GM11168 (cell line): ENCODE data around the gene CPXM2.

Experiments used
- in situ Hi-C: fragments of 300-500 bp; cut with MboI; formaldehyde crosslinking; loops from one replicate; pipeline ENCODE4 v1.12.0; 2022; ENCODE audit warnings: low sequenced_read_pairs; ENCODE audit not compliant: unreplicated experiment

CPXM2 gene

DNA sequence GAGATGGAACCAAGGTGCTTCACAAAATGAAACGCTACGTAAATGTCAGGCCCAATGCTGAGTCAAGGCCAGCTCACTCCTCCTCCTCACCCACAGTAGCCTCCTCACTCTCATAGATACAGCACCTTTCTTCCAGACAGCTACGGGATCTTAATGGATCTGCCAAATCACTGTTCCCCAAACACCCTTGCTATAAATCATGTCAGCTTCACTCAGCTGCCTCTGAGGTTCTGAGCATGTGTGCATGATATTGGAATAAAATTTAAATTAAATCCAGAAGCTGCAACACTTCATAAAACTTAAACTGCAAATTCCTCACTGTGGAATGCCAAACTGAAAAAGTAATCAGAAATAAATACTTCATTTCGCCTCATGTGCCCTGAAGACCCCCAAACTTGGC is 14.7 kb upstream of the CPXM2 start:
- in situ Hi-C loops, result no loop called here

DNA sequence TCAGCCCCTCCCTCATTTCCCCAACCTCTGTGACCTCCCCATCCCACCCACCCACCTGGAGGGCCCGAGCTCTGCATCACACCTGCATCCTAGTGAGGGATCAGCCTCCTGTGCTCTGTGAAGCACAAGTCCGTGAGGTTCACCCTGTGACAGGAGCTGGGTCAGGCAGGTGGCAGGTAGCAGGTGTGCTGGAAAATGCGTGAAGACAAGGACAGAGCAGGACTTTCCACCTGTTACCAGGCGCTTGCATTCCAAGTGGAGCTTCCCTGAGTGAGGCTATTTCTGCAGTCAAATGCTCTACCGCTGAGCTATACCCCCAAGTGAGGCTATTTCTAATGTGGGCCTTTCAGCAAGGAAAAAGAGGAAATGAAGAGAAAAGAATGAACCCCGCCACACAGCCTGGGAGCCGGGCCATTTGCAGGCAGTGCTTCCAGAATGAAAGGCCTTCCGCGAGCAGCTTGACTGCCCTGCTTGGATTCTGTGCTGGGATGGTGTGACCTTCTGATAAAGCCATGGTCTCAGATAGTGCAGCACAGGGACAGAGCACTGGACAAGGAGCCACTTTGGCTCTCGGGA is 13.3 kb upstream of the CPXM2 start:
- in situ Hi-C loops, result no loop called here

DNA sequence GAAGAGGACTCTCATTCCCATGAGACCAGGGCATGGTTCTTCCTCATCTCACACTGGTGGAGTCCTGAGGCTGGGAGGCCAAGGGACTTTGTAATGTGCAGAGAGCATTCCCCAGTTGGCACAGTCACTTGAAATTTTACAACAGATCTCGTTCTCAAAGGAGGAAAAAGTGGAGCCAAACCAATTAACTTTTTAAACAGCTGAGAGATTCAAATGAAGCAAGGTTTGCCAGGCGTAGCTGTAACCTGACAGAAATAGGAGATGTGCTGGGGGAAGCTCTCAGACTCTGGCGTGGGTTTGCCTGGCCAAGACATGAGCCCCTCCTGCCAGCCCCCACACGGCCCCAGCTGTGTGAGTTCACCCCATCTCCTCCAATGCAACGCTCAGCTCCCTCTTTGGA is 12.0 kb upstream of the CPXM2 start:
- in situ Hi-C loops, result no loop called here

DNA sequence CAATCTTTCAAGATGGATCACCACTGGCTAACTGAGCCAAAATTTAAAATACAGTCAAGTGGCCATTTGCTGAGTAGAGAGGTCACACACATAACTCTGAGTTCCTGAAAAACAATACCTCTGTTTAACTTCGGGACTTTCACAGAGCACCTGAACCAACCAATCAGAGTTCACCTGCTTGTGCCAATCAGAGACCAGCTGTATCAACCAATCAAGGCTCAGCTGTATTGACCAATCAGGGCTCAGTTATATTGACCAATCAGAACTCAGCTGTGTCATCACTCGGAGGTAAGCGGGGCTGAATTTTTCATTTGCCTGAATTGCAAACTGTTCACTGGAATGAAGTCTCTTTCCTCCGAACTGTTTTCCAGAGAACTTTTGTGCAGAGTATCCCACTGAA is 10.0 kb upstream of the CPXM2 start:
- in situ Hi-C loops, result no loop called here

DNA sequence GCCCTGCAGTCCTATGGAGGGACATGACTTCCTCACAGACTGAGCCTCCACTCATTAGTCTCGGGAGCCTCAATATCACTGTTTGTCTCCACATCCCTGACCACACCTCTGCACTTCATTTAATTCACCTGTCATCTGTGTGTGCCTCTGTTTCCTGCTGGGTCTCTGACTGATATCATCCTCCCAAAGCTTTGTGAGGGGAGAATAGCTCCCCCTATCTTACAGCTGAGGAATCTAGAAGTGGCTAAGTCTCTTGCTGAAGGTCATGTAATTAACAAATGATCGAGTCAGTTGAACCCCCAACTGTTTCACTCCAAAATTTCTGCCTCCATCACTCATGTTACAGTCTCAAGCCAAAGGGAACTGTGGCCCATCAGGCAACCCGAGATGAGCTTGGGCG is 5.5 kb upstream of the CPXM2 start:
- in situ Hi-C loops, result no loop called here

DNA sequence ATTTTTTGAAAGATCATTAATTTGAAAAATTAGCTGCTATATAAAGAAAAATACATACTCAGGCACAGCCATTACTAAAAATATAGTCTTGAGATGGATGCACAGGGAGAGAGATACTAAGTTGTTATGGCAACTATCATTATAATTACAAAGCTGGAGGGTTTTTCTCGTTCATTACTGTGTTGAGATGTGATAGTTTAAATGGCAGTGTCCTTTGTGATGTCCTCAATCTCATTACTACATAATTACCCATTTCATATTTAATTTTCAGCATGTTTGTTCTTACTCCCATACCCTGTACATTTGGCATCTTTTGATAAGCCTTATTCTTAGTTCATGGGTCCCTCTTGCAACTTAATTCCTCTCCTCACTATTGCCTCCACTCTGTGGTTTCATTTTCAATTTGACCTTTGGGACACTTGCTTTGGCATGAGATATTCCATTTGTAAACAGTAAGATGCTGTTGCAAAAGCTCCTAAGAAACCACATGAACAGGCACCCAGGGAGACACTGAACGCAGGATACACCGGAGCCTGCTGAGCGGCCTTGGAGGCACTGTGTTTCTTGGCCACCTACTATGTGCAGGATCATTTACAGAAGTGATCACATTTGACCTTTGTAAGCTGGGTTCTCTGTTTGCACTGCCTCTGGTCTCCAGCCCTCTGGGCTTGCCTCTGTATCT is 4.8 kb upstream of the CPXM2 start:
- in situ Hi-C loops, result no loop called here

DNA sequence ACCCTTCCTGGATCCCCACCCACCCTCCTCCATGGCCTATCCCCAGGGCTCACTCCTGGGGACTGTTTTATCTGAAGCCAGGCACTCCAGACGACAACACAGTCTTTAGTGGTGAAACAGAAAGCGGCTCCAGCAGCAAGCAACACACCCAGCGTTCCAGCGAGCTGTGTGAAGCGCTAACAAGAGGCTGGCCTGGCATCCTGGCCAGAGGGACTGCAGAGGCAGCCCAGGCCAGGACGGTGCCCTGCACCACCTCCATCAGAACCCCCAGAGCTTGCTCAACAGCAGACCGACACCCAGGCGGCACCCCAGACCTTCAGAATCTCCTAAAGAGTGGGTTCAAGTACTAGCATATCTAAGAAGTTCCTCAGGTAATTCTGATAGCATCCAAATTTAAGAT is 2.0 kb upstream of the CPXM2 start:
- in situ Hi-C loops, result no loop called here

DNA sequence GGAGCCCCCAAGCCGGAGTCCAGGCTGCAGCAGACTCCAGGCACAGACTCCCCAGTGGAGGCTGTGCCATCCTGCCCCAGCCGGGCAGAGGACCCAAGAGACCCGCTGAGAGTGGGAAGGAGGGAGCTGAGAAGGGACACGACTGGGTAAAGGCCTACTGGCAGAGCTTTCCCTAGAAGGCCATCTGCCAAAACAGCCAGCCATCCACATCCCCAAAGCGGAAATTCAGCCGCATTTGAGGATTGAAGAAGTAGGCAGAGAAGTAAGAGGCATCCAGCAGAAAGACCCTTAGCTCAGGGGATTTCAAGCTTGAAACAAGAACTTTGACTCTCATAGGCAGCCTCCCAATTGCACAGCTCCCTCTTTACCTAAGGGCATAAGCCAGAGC is 857 bp downstream of the CPXM2 start:
- in situ Hi-C loops, result no loop called here

DNA sequence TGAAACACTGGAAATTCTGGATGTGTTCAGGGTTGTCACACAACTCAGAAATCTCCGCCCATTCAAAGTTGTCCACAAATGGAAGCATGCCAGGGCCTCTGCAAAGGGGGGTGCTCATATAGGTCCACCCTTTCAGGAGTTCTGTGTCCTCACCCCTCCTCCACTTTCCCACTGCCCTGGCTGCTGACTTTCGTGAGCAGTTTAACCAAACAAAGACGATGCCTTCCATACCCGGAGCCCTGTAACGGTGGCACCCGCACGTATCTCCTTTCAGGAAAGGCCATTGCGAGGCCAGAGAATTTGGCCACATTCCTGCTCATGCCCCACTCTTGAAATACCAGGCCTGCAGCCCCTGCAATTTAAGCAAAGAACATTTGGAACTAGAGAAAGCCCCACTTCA is 1.4 kb downstream of the CPXM2 start:
- in situ Hi-C loops, result no loop called here

DNA sequence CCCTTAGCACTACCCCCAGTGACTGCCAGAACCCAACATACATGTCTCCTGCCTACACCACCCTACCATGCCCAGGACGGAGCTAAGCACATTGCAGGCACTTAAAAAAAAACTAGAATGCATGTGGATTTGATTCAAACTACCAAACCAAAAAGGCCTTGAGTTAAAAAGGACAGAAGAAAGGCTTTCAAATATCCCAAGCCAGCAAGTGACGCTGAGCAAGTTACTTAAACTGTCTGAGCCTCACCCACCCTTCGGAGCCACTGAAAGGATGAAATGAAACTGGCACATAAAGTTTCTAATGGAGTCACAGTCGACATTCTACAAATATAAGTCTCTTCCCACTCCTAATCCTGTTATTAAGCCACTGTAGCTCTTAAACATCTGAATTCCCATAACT is 1.8 kb downstream of the CPXM2 start:
- in situ Hi-C loops, result no loop called here

DNA sequence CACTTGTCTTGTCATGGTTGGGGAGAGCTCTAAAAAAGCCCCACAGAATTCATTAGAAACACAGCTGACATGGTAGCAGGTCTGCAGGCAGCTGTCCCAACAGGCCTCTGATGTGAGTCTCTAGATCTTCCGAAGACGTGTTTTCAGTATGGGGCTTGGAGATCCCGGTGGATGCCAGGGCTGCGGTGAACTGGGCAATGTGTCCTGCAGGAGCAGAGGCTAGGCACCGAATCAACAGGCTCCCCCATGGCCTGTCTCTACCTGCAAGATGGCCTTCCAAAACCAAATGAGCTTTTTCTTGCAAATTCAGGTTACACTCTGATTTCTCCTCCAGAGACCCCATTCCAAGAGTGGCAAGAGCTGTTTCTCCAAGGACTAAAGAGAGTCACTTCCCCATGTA is 2.9 kb downstream of the CPXM2 start:
- in situ Hi-C loops, result no loop called here

DNA sequence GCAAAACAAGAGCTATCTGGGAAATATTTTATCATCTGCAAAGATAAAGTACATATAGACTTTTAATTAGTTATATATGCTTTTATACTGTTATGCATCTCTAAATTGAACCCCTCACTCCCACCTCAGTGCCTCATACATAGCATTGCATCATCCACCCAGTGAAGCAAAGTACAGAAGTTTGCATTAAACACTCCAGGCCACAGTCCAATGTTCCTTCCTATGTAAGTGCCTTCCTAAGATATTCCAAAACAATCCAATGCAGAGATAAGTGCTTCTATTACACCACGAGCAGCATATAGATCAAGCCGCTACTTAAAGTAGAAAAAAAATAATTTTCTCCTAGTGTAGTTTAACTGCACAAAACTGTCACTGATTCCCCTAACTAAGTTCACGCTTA is 3.4 kb downstream of the CPXM2 start:
- in situ Hi-C loops, result no loop called here

DNA sequence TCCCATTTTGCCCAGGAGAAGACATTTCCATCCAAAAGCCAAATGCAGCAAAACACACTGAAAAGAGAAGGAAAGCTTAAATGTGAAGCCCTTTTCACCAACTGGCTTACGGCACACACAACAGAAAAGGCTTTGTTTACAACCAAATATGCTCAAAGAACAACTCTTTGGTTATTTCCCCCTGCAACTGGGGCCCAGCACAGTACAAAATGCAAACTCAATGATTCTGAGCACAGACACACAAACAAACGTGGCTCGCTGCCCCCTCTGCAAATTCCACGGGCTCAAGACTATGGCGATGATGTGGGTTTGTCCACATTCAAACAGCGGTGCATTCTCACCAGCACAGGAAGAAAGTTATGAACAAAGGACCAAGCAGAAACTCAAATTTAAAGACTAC is 5.3 kb downstream of the CPXM2 start:
- in situ Hi-C loops, result no loop called here

DNA sequence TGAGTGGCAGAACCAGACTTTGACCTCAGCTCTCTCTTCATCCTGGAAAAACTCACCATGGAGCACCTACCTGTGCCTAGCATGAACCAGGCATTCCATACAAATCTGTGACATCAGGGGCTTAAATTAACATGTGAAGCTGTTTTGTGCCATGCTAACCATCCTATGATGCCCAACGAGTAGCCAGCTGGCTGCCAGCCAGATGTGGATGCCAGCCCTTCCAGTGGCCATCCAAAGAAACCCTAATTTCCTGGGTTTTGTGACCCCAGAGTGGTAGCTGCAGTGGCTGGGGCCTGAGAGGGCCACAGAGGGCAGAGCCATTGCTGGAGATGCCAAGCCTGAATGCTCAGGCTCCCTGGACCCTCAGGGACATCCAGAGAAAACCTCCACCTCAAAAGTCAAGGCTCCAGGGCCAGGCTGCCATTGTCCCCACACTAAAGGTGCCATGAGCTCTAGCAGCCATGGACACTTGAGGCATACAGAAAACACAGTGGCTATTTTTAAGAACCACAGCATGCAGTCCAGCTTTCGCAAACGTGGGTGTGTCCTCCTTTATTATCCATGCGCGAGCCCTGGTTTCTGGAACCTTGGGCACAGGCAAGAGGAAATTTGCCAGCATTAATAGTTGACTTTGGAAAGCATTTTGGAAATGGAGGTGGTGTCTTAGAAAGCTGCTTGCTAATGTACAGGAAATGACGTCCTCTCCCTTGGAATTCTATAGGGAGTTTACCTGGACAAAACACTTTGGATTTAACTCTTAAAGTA is 6.0 kb downstream of the CPXM2 start:
- in situ Hi-C loops, result no loop called here

DNA sequence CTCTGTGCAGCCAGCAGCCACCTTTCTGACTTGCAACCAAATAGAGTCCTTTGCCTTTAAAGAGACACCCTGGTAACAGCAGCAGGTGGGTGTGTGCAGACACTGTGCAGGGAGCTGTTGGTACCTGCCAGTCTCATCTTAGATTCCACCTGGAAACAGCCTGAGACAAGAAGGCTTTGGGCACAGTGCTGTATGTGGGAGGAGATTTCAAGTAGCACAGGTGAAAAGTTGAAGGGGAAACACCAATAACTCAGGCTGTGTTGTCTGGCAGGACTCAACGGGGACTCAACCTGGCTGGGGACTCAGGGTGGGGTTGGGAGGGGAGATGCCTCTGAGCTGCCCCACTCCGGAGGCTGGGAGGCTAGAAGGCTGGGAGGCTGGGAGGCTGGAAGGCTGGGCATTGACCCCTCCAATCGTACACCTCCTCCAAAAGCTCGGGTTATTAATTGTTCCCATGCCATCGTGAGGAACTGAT is 6.7 kb downstream of the CPXM2 start:
- in situ Hi-C loops, result no loop called here

DNA sequence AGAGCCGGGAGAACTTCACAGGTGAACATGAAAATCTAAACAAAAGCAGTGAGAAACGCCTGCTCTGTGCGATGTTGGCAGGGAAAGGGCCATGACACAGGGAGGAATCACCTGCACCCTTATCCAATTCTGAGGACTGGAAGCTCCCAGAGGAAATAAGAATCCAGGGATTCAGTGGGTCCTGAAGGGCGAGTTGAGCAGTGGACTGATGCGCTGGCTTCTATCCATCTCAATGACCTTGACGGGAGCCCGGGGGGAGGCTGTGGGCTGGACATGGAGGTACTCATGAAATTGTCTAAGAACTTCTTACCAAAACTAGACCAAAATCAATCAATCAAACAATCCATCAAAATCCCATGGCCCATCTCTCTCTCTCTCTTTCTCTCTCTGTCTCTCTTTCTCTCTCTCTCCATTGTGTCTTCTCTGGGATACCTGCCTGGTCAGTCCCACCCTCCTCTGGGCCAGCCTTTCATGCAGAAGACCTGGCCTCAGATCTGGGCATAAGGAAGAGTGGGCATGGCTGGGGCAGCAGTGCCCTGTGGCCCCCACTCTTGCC is 7.2 kb downstream of the CPXM2 start:
- in situ Hi-C loops, result no loop called here

DNA sequence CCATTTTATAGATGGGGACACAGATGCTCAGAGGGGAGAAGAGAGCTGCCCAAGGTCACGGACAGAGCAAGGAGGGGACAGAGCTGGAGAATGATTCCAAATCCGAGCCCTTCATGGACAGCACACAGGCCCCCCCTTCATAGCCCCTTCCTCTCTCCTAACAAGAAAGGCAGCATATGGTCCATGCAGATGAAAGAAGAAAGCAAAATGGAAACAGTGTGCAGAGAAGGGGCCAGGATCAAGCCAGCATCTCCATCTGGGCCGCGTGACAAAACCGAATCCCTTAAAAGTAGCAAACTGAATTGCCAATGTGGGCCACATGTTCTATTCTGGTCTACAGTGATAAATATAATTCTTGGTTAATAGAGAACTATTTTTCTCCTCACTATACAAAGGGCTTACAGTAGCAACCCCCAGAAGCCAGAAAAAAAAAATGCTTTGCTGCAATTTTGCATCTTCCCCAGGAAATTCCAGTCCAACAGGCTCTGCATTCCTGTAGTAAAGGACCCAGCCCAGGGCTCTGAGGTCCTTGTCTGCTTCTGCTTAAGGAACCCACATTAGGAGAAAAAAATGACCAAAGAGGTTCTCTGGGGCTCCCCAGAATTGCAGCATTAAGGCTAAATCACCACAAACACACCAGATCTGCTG is 7.8 kb downstream of the CPXM2 start:
- in situ Hi-C loops, result no loop called here

DNA sequence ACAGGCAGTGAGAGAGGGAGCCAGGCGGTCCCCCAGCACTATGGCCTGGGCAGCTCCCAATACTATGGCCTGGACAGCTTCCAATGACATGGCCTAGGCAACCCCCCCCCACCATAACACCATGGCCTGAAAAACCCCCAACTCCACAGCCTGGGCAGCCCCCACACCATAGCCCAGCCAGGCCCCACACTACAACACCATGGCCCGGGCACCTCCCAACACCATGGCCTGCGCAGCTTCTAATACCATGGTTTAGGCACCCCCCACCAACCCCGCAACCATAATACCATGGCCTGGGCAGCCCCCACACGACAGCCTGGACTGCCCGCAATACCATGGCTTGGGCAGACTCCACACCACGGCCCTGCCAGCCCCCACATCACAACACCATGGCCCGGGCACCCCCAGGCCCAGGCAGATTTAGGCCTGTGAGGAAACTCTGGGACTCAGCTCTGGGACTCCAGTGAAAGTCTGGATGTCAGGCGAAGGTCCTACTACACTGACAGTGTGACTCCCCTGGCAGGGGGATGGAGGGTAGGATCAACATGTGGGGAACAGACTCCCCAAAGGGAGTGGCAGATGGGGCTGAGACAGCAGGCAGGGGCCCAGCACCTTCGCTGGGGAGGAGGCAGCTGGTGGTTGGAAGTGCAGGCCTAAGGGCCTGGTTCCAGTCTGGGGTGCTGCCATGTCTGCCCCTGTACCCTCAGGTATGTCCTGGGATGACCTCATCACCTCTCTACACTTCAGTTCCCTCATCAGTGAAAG is 8.7 kb downstream of the CPXM2 start:
- in situ Hi-C loops, result no loop called here

DNA sequence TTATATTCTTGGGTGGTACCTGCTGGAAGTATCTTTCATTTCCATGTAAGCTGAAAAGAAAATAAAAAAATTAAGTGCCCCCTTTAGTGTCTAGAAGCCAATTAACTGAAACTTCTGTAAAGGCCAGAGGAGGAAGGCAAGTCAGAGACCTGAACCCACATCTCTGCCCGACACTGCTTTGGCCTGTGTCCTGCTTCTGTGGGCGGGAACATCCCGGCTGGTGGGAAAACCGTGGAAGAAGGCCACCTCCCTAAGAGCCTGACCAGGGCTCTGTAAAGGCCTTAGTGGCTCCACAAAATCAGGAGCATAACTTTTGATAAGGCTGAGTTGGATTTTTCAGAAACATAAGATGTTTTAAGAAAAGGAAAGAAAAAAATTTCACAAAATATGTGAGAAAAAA is 9.4 kb downstream of the CPXM2 start:
- in situ Hi-C loops, result no loop called here

DNA sequence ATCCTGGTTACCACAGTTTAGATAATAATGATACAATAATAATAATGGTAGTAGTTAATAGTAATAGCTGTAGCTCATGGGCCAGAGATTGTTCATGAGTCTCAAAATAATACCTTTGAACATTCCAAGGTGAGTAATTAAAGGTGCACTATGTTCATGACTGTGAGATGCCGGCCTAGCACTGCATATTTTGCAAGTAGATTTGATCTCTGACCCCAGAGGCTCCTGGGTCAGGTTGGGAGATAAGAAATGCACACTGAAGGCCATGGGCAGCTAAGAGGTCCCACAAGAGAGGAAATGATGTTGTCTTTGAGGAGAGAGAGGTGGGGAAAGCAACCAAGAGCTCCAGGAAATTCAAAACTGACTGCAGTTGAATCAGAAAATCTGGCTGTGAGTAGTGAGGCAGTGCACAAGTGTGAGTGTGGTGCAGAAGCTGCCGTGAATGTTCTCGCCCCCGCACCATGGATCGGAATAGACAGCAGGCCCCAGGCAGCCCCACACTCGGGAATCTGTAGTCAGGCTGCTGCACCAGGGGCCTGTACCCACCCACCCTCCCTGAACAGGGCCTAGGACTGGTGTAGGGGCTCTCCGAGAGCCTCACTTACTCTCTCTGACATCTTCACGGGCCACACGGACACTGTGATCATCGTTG is 11.9 kb downstream of the CPXM2 start:
- in situ Hi-C loops, result no loop called here
